ENCODE measurements around the gene TCEAL9.
"Not testable (repeated sequence)": the region's sequence is repeated elsewhere in the genome, so short reads cannot be mapped to it uniquely, and the experiment has no call there.

TCEAL9 gene, protein sequence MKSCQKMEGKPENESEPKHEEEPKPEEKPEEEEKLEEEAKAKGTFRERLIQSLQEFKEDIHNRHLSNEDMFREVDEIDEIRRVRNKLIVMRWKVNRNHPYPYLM

GRCh38 chrX:103356130-103356798 is at the start of gene TCEAL9:
TCEAL9 (plus strand) TSS chrX:103356506; CDS start chrX:103357685, 1,179 bp downstream.
- peak; percentile 59 for DNase-seq (ENCODE audit: low spot score)

GRCh38 chrX:103309860-103310554 is 46.3 kb upstream of the TCEAL9 start:
- no peak for DNase-seq (ENCODE audit: low spot score)

DNA sequence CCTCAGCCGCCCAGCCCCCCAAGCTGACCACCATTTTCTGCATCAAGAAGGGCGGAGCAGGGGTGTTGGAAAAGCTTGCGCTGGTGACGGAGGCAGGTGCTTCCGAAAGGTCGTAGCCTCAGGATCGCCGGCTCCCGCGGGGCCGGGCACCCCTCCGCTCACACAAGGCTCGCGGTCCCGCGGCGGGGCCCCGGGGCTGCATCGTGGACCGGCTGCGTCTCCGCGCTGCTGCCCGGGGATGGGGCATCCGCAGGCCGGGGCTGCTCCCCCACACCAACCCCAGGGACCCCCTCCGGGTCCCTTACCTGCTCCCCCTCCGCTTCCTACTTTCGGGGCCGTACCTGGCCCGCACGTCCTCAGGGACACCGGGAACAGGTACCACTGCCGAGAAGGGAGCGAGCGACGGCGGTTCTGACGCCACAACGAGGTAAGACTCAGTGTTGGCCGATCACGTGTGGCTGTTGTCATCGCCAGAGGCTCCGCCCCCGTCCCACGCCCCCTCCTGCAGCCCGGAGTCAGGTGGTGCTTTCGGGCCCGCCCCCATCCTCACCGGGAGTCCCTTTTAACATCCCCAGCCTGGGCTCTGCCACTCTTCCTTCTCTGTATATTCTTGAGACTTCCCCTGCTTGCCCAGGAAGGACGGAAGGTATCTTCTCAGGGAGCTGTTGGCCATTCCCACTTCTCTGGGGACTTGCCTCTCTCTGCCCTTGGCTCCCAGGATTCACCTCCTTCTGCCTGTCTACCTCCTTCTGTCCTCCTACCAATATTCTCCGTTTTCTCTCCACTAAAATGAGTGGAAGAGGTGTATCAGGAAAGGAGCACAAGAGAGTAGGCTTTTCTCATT is 45.5 kb upstream of the TCEAL9 start, which contains the start of gene BEX2:
BEX2 (minus strand) TSS at position 436 of the 844 bp plus-strand sequence. CDS start 1,014 bp downstream, outside the sequence.
- peak; percentile 71 for DNase-seq (ENCODE audit: low spot score)

DNA sequence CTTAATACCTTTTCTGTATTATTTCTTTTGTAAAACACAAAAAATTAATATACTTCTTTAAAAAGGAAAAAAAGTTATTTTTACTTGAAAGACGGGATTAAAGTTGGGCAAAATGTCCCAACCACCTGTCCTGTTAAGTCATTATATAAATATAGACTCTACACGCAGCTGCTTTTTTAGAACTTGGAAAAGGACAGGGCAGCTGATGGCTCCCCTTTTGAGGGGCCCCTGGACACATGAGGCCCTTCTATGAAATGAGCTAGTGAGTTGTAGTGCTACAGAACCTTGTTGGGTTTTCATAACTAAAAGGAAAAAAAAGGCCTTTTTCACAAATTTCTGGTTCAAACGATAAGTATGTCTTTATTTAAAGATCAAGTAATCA is 44.9 kb upstream of the TCEAL9 start:
- DNase-seq (ENCODE audit: low spot score), result no peak

GRCh38 chrX:103329991-103330390 is 26.3 kb upstream of the TCEAL9 start, which contains the start of gene TCEAL7:
TCEAL7 (plus strand) TSS chrX:103330239; CDS start chrX:103331404, 1,165 bp downstream.
- no peak for DNase-seq (ENCODE audit: low spot score)

GRCh38 chrX:103330681-103331288 is 25.5 kb upstream of the TCEAL9 start:
- no peak for DNase-seq (ENCODE audit: low spot score)

- no peak for DNase-seq (ENCODE audit: low spot score)
Measured at GRCh38 chrX:103338663-103339062, 17.6 kb upstream of the TCEAL9 start.

GRCh38 chrX:103343105-103343504 is 13.2 kb upstream of the TCEAL9 start:
- peak; percentile 32 for DNase-seq (ENCODE audit: low spot score)

DNA sequence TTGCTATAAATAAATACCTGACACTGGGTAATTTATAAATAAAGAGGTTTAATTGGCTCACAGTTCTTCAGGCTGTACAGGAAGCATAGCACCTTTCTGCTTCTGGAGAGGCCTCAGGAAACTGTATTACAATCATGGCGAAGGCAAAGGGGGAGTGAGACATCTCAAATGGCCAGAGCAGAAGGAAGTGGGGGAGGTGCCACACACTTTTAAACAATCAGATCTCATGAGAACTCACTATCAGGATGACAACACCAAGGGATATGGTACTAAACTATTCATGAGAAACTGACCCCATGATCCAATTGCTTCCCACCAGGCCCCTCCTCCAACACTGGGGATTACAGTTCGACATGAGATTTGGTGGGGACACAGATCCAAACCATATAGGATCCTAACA is 11.7 kb upstream of the TCEAL9 start:
- no peak for DNase-seq (ENCODE audit: low spot score)

DNA sequence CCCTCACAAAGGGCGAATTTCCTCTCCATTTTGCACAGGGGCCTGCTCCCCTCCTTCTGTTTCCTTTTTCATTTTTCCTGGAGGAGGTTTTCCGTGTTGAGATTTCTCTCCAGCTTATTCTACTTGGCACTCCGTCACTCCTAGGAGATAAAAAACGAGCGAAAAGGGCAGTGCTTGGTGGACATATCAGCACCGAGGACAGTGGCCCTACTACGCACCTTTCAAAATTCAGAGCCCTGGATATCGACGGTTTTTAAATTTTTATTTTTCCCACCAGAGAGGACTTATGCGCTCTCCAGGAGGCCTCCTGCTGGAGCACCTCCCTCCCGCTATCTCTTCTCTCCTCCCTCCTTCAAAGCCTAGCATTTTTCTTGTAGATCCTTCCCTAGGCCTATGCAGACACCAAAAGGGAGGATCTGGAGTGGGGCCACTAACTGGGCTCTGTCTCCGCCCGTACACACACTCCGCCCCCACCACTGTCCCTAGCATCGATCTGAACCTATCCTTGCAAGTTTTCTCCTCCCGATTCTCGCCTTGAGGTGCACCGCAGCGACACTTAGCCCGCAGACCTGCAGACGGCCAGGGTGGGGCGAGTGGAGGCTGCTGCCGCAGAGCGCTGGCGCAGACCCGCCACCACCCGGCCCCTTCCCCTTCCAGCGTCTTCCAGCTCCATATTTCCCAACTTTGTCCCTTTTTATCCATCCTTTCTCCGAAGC is 8.5 kb upstream of the TCEAL9 start:
- no peak for DNase-seq (ENCODE audit: low spot score)

DNA sequence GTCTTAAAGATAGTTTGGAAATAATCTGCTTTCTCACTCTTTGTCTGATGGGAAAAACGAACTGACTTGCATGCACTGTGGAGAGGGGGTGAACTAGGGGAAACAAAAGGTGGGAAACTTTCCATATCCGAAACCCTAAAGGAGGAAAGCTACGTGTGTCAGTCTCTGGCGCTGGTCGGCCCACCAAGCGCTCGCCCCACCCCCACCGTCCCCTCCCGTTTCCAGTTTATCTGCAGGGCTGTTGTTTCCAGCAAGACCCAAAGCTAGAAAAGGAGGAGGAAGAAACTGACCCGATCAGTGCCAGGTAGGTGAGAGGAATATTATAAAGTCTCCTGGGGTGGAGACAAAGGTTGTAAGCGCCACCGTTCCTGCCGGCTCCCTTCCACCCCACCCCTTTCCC is 552 bp downstream of the TCEAL9 start:
- DNase-seq (ENCODE audit: low spot score), result no peak

- no peak for DNase-seq (ENCODE audit: low spot score)
Measured at GRCh38 chrX:103357871-103358270, 1.6 kb downstream of the TCEAL9 start.

DNA sequence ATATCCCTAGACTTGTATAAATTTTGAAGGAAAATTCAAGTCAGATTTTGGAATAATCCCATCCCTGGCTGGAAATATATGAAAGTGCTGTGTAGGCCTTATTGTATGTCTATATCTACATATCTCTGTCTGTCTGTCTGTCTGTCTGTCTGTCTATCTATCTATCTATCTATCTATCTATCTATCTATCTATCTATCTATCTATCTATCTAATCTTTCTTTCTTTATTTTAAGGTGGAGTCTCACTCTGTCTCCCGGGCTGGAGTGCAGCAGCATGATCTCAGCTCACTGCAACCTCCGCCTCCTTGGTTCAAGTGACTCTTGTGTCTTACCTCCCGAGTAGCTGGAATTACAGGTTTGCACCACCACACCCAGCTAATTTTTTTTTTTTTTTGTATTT is 3.3 kb downstream of the TCEAL9 start:
- not testable (repeated sequence) for DNase-seq (ENCODE audit: low spot score)

DNA sequence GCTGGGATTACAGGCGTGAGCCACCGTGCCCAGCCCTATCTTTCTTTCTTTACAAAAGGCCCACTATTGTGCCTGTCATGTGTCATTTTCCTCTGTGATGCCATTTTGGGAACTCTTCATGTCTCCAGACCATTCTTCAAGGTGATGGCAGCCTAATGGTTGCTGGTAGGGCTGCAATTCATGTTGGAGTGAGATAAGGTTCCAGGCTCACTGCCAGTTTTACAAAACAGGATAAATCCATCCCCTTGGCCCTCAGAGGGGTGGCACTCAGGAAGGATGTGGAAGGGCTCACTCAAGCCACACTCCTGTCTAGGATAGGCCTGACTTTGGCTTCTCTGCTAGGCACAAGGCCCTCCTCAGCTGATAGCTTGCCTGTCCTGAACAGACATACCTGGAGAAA is 3.8 kb downstream of the TCEAL9 start:
- DNase-seq (ENCODE audit: low spot score), result no peak

GRCh38 chrX:103360916-103361315 is 4.6 kb downstream of the TCEAL9 start:
- DNase-seq (ENCODE audit: low spot score), result no peak

DNA sequence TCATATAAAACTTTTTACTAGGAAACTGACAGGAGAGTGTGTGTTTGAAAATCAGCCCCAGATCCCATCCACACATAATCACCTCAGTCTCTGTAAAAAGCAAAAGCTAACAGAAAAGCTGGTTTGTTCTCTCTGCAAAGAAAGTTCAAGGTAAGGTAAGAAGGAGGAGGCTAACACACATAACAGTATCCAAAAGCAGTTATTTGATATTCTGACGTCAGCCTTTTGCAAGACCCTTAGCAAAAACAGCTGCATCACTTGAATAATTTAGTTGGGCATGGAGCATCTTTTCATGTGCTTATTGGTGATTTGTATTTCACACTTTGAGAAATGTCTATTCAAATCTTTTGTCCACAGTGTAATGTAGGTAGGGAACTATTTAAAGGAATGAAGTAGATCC is 5.5 kb downstream of the TCEAL9 start:
- no peak for DNase-seq (ENCODE audit: low spot score)

- no peak for DNase-seq (ENCODE audit: low spot score)
Measured at GRCh38 chrX:103362474-103362873, 6.2 kb downstream of the TCEAL9 start.

DNA sequence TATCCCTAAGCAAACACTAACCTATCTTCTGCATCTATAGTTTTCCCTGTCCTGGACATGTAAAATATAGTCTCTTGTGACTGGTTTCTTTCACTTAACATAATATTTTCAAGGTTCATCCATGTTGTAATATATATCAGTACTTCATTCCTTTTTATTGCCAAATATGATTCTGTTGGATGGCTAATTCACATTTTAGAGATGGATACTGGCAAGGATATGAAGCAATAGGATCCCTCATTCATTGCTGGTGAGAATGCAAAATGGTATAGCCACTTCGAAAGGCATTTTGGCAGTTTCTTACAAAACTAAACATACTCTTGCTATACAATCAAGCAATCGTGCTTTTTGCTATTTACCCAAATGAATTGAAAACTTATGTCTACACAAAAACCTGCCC is 6.7 kb downstream of the TCEAL9 start:
- DNase-seq (ENCODE audit: low spot score), result no peak

DNA sequence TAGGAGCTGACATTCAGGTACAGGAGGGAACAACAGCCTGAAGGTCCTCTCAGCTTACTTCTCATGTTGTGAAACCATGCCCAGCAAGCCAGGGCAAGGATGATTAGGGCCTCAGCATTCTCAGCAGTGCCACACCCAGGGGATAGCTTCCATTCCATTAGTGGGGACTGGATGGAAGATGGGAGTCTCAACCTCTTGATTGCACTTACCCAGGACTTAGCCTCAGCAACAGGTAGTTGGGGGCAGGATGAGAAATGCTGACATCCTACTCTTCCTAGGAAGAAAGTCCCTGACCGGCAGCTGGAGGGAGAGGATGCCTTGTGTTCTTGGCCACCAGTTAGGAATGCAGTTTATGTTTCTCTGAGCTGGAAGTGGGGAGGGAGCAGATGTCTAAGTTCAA is 11.2 kb downstream of the TCEAL9 start:
- no peak for DNase-seq (ENCODE audit: low spot score)

DNA sequence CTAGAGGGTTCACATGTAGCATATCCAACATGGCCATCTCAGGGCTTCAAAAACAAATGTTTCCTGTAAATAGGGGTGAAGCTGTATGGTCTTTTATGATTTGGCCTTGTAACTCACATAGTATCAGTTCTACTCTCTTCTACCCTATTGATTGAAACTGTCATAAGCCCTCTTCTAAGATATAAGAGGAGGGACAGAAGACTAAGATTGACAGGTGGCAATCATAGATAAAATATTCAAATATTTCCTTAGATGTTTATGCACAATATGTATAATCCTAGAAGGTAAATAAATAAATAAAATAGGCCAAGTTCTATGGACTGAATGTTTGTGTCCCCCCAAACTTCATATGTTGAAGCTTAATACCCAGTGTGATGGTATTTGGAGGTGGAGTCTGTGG is 13.2 kb downstream of the TCEAL9 start:
- no peak for DNase-seq (ENCODE audit: low spot score)

DNA sequence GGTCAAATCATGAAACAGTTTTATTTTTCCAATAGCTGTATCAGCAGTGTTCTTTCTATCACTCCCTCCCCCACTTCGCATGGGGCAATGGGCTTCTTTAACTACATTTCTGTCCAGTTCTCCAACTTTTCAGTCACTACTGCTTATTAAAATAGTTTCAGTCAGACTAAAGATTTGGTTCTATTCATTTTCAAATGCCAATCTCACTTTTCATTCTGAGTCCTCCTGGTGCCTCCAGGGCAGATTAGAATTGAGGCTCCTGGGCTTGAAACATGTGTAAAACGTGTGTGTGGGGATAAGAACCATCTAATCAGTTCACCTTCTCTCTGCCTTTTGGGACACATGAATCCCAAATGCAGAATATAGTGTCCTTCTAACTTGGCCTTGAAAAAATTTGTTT is 16.6 kb downstream of the TCEAL9 start:
- no peak for DNase-seq (ENCODE audit: low spot score)

Data from HuH-7 (cell line).